ENCODE data around the gene NOVA2. TPM values are rescaled to one million over a fixed set of nuclear protein-coding genes. Genes with fewer than 3 reads are reported as not detected.

The NOVA2 gene
- total RNA-seq, 1 experiment from 2014 or later, result not detected

DNA sequence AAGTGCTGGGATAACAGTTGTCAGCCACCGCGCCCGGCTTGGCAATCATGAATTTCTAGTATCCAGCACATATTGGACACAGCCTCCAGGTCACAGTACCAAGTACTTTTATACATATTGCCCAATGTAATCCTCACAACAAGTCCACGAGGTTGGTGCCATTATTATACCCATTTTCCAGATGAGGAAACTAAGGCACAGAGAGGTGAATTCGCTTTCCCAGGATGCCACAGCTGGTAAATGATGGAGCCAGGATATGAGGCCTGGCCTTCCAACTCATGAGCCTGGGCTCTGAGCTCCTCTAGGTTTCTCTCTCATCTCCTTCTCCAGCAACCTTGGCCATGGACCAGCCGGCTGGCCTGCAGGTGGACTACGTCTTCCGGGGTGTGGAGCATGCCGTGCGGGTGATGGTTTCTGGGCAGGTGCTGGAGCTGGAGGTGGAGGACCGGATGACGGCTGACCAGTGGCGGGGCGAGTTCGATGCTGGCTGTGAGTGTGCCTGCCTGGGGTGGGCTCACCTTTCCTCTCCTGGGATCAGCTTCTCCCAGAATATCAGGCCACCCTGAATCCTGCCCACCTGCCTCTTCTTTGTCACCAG is 29.1 kb upstream of the NOVA2 start:
- intact Hi-C loops (cut with micrococcal nuclease; ENCODE audit: unreplicated experiment), result no loop called here
- no peaks in the 10 kb centered on the region for H3K9me3 ChIP-seq (ENCODE audit: insufficient read depth, low read depth)
- H3F3A ChIP-seq (ENCODE audit: insufficient read depth, low read depth), result peaks cover 15% of the 10 kb centered on the region; the same call in 1 of the 2 replicates
- H2AFZ ChIP-seq, result no peak overlapping the region
- ChIA-PET POLR2A (ENCODE audit: unreplicated experiment) (no interaction called here), CTCF (interaction anchor here (0.6 kb wide), 1 partner anchor 19 kb away, joined by 7 read pairs; no protein-coding TSS in a partner anchor)
- no peaks in the 10 kb centered on the region for H3K9me2 ChIP-seq (ENCODE audit: insufficient read depth)
- TF ChIP-seq CTCF (conservative IDR thresholded peaks at IDR 0.05) (no peak), EZH2 (IDR thresholded peaks at IDR 0.05; ENCODE audit: low read depth) (no peak)
- no peak overlapping the region for H3K4me2 ChIP-seq
- no peak for DNase-seq
- H3K4me1 ChIP-seq (replicated peaks; ENCODE audit: insufficient read depth), result no peaks in the 10 kb centered on the region
- no peak overlapping the region for H3K4me3 ChIP-seq
- no peaks in the 10 kb centered on the region for H3K27me3 ChIP-seq (ENCODE audit: insufficient read depth, low read depth)
- H4K20me1 ChIP-seq (ENCODE audit: insufficient read depth), result no peaks in the 10 kb centered on the region
- no peak overlapping the region for H3K27ac ChIP-seq
- 0 out of 2 replicates have a peak, but pooled peaks cover 9% of the 10 kb centered on the region for H3K36me3 ChIP-seq (ENCODE audit: low read depth)
- 0 out of 2 replicates have a peak, but pooled peaks cover 4% of the 10 kb centered on the region for H3K79me2 ChIP-seq (ENCODE audit: low read depth)
- BruUV-seq (replicated peaks), result no TSS peak

GRCh38 chr19:46000491-46001246 is 27.0 kb upstream of the NOVA2 start:
- Histone ChIP-seq H4K20me1 (ENCODE audit: insufficient read depth) (no peaks in the 10 kb centered on the region), H3K9me2 (ENCODE audit: insufficient read depth) (no peaks in the 10 kb centered on the region), H3K4me3 (no peak overlapping the region), H3K27me3 (ENCODE audit: insufficient read depth, low read depth) (no peaks in the 10 kb centered on the region), H3K27ac (no peak overlapping the region), H2AFZ (no peak overlapping the region), H3F3A (ENCODE audit: insufficient read depth, low read depth) (peaks cover 10% of the 10 kb centered on the region; the same call in 1 of the 2 replicates), H3K4me2 (no peak overlapping the region), H3K4me1 (replicated peaks; ENCODE audit: insufficient read depth) (peaks cover 5% of the 10 kb centered on the region), H3K36me3 (ENCODE audit: low read depth) (no peaks in the 10 kb centered on the region), H3K9me3 (ENCODE audit: insufficient read depth, low read depth) (no peaks in the 10 kb centered on the region), H3K79me2 (ENCODE audit: low read depth) (peaks cover 17% of the 10 kb centered on the region; the same call in 1 of the 2 replicates)
- CTCF ChIA-PET, result no interaction called here
- no peak for DNase-seq
- BruUV-seq (replicated peaks), result no TSS peak
- TF ChIP-seq EZH2 (IDR thresholded peaks at IDR 0.05; ENCODE audit: low read depth), result no peak
- no peak for TF ChIP-seq CTCF (conservative IDR thresholded peaks at IDR 0.05)
- POLR2A ChIA-PET (ENCODE audit: unreplicated experiment), result no interaction called here
- intact Hi-C loops (cut with micrococcal nuclease; ENCODE audit: unreplicated experiment), result no loop called here

- no peak overlapping the region for H2AFZ ChIP-seq
- no peaks in the 10 kb centered on the region for H3K9me2 ChIP-seq (ENCODE audit: insufficient read depth)
- no peaks in the 10 kb centered on the region for H4K20me1 ChIP-seq (ENCODE audit: insufficient read depth)
- POLR2A ChIA-PET (ENCODE audit: unreplicated experiment), result no interaction called here
- H3K27me3 ChIP-seq (ENCODE audit: insufficient read depth, low read depth), result no peaks in the 10 kb centered on the region
- H3K4me3 ChIP-seq, result no peak overlapping the region
- no peaks in the 10 kb centered on the region for H3K9me3 ChIP-seq (ENCODE audit: insufficient read depth, low read depth)
- H3F3A ChIP-seq (ENCODE audit: insufficient read depth, low read depth), result peaks cover 11% of the 10 kb centered on the region; the same call in 1 of the 2 replicates
- H3K79me2 ChIP-seq (ENCODE audit: low read depth), result peaks cover 19% of the 10 kb centered on the region; the same call in 1 of the 2 replicates
- H3K4me2 ChIP-seq, result no peak overlapping the region
- no peaks in the 10 kb centered on the region for H3K36me3 ChIP-seq (ENCODE audit: low read depth)
- intact Hi-C loops (cut with micrococcal nuclease; ENCODE audit: unreplicated experiment), result no loop called here
- CTCF ChIA-PET, result interaction anchor here (0.9 kb wide), 1 partner anchor 10 kb away, joined by 3 read pairs; no protein-coding TSS in a partner anchor
- peaks cover 5% of the 10 kb centered on the region for H3K4me1 ChIP-seq (replicated peaks; ENCODE audit: insufficient read depth)
- H3K27ac ChIP-seq, result no peak overlapping the region
- TF ChIP-seq EZH2 (IDR thresholded peaks at IDR 0.05; ENCODE audit: low read depth) (no peak), CTCF (conservative IDR thresholded peaks at IDR 0.05) (no peak)
- DNase-seq, result no peak
- no TSS peak for BruUV-seq (replicated peaks)
These were observed 26.0 kb upstream of the NOVA2 start for GRCh38 chr19:45999653-46000121.
